Measurements from ENCODE around the gene RALGAPA2.

RALGAPA2 gene

GRCh38 chr20:20497242-20497978 lies 215.0 kb downstream of the RALGAPA2 start:
- Histone ChIP-seq H3K36me3 (ENCODE audit: control insufficient read depth in 1 of 2, insufficient read depth in 2 of 2, low read length in 2 of 2) (peaks cover 15 to 70% of the 10 kb centered on the region in 2 donors), H3K27ac (ENCODE audit: low read depth, low read length) (no peak overlapping the region), H3K9me3 (ENCODE audit: control insufficient read depth in 1 of 2, low read length in 2 of 2) (no peaks in the 10 kb centered on the region), H3K4me1 (ENCODE audit: control insufficient read depth in 1 of 2, insufficient read depth in 2 of 2, low read length in 2 of 2) (peaks cover 0 to 8% of the 10 kb centered on the region in 2 donors), H3K4me3 (ENCODE audit: low read depth in 1 of 2, low read length in 2 of 2) (no peak overlapping the region), H3K27me3 (ENCODE audit: control insufficient read depth in 1 of 2, insufficient read depth in 2 of 2, low read length in 2 of 2) (no peaks in the 10 kb centered on the region), H3K9ac (ENCODE audit: low read depth in 1 of 2, low read length in 2 of 2) (no peak overlapping the region)

DNA sequence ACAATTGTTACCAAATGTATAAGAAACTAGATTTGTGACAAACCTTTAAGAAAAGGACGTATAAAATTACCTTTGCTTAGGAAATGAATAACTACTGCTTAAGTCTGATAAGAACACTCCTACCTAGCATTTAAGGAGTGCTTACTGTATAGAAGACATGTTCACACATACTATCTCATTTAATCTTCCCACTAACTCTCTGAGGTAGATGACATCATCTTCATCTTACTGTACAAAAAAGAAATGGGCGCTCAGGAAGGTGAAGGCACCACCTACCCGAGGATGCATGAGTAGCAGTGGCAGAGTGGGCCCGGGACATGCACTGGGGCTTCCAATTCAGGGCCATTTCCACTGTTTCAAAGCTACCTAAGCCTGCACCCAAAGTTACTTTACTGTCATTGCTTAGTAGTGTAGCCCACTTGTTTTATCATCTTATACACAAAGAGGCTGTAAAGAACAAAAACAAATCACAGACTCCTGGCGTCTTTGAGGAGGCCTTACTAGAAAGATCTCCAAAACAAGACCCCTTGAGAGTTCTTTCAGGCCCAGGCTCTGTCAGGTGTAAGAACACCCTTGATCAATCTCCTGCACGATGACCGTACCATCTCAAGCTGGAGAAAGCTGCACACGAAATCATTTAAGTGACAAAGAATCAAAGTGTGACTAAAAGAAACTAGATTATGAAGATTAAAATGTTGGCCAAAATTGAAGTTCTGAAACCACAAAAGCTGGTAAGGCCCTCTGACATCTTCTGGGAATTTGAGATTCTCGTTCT lies 216.5 kb downstream of the RALGAPA2 start:
- H3K27me3 ChIP-seq (ENCODE audit: control insufficient read depth in 1 of 2, insufficient read depth in 2 of 2, low read length in 2 of 2) = no peaks in the 10 kb centered on the region

GRCh38 chr20:20493701-20494100 lies 218.7 kb downstream of the RALGAPA2 start:
- no peak overlapping the region for H3K27ac ChIP-seq (ENCODE audit: low read depth, low read length)
- peaks cover 9 to 68% of the 10 kb centered on the region in 2 donors for H3K36me3 ChIP-seq (ENCODE audit: control insufficient read depth in 1 of 2, insufficient read depth in 2 of 2, low read length in 2 of 2)
- H3K4me3 ChIP-seq (ENCODE audit: low read depth in 1 of 2, low read length in 2 of 2) = no peak overlapping the region
- no peaks in the 10 kb centered on the region for H3K27me3 ChIP-seq (ENCODE audit: control insufficient read depth in 1 of 2, insufficient read depth in 2 of 2, low read length in 2 of 2)
- H3K9me3 ChIP-seq (ENCODE audit: control insufficient read depth in 1 of 2, low read length in 2 of 2) = no peaks in the 10 kb centered on the region
- H3K4me1 ChIP-seq (ENCODE audit: control insufficient read depth in 1 of 2, insufficient read depth in 2 of 2, low read length in 2 of 2) = peaks cover 0 to 8% of the 10 kb centered on the region in 2 donors
- H3K9ac ChIP-seq (ENCODE audit: low read depth in 1 of 2, low read length in 2 of 2) = no peak overlapping the region

More for the DNA sequence above, 216.5 kb downstream of the RALGAPA2 start:
- Histone ChIP-seq H3K27ac (ENCODE audit: low read depth, low read length) (no peak overlapping the region), H3K4me3 (ENCODE audit: low read depth in 1 of 2, low read length in 2 of 2) (no peak overlapping the region), H3K9ac (ENCODE audit: low read depth in 1 of 2, low read length in 2 of 2) (no peak overlapping the region), H3K4me1 (ENCODE audit: control insufficient read depth in 1 of 2, insufficient read depth in 2 of 2, low read length in 2 of 2) (peaks cover 0 to 8% of the 10 kb centered on the region in 2 donors), H3K36me3 (ENCODE audit: control insufficient read depth in 1 of 2, insufficient read depth in 2 of 2, low read length in 2 of 2) (peaks cover 13 to 69% of the 10 kb centered on the region in 2 donors), H3K9me3 (ENCODE audit: control insufficient read depth in 1 of 2, low read length in 2 of 2) (no peaks in the 10 kb centered on the region)

DNA sequence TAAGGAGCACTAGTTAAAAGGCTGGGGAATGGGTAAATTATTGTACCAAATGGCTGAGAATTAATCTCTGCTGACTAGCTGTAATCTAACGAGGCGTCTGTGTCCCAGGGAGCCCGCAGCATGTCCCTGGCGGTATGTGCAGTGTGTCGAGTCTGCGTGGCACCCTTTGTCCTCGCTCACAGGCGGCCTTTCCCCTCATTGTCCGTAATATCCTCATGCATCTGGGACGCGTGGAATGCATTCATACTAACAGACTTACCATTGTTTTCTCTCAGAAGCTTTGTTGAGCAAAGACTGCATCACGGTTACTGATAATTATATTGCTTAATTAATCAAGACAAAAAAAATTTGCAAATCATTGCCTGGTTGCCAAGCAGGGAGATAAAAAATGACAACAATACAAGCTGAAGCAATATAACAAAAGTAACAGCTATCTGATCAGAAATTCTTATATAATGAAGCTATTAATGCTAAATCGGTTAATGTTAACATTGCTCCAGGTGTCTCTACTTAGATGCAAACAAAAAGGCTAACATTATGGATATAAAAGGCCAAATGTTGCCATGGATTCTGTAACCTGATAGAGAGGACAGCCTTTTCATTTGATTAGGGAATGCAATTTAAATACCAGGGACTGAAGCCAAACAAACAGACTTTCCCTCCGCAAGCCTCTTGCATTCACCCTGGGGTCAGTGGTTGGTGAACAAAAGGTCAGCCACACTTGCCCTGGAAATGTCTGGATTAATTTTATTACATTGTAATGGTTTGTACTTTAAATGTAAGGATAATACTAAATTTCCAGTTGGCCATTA lies 219.7 kb downstream of the RALGAPA2 start:
- Histone ChIP-seq H3K4me1 (ENCODE audit: control insufficient read depth in 1 of 2, insufficient read depth in 2 of 2, low read length in 2 of 2) (no peaks in the 10 kb centered on the region), H3K9me3 (ENCODE audit: control insufficient read depth in 1 of 2, low read length in 2 of 2) (no peaks in the 10 kb centered on the region), H3K4me3 (ENCODE audit: low read depth in 1 of 2, low read length in 2 of 2) (no peak overlapping the region), H3K27me3 (ENCODE audit: control insufficient read depth in 1 of 2, insufficient read depth in 2 of 2, low read length in 2 of 2) (no peaks in the 10 kb centered on the region), H3K36me3 (ENCODE audit: control insufficient read depth in 1 of 2, insufficient read depth in 2 of 2, low read length in 2 of 2) (peaks cover 13 to 65% of the 10 kb centered on the region in 2 donors), H3K9ac (ENCODE audit: low read depth in 1 of 2, low read length in 2 of 2) (no peak overlapping the region), H3K27ac (ENCODE audit: low read depth, low read length) (no peak overlapping the region)

DNA sequence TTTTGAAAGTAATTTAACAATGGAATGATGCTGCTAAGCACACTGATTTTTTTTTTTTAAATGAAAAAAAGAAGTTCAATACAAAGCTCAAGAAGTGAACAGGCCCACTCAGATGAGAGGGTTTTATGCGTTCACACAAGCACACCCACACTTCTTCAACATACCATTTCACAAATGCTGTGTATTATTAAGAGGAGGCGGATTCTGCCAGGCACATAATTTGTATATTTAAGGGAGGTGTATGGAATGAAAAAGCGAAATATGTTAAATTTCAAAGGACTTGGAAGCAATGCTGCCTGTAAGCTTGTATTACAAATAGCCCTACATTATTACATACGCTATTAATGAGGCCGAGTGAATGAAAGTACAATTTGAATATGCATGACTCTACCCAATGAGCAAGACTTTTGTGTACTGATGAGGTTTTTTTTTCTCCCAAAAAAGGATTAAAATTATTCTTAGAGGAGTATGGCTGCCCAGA lies 220.6 kb downstream of the RALGAPA2 start:
- Histone ChIP-seq H3K27ac (ENCODE audit: low read depth, low read length) (no peak overlapping the region), H3K27me3 (ENCODE audit: control insufficient read depth in 1 of 2, insufficient read depth in 2 of 2, low read length in 2 of 2) (no peaks in the 10 kb centered on the region), H3K9ac (ENCODE audit: low read depth in 1 of 2, low read length in 2 of 2) (no peak overlapping the region), H3K36me3 (ENCODE audit: control insufficient read depth in 1 of 2, insufficient read depth in 2 of 2, low read length in 2 of 2) (peaks cover 18 to 65% of the 10 kb centered on the region in 2 donors), H3K9me3 (ENCODE audit: control insufficient read depth in 1 of 2, low read length in 2 of 2) (no peaks in the 10 kb centered on the region), H3K4me3 (ENCODE audit: low read depth in 1 of 2, low read length in 2 of 2) (no peak overlapping the region), H3K4me1 (ENCODE audit: control insufficient read depth in 1 of 2, insufficient read depth in 2 of 2, low read length in 2 of 2) (no peaks in the 10 kb centered on the region)

GRCh38 chr20:20491110-20491783 lies 221.2 kb downstream of the RALGAPA2 start:
- Histone ChIP-seq H3K27ac (ENCODE audit: low read depth, low read length) (no peak overlapping the region), H3K4me1 (ENCODE audit: control insufficient read depth in 1 of 2, insufficient read depth in 2 of 2, low read length in 2 of 2) (no peaks in the 10 kb centered on the region), H3K9ac (ENCODE audit: low read depth in 1 of 2, low read length in 2 of 2) (no peak overlapping the region), H3K4me3 (ENCODE audit: low read depth in 1 of 2, low read length in 2 of 2) (no peak overlapping the region), H3K9me3 (ENCODE audit: control insufficient read depth in 1 of 2, low read length in 2 of 2) (no peaks in the 10 kb centered on the region), H3K36me3 (ENCODE audit: control insufficient read depth in 1 of 2, insufficient read depth in 2 of 2, low read length in 2 of 2) (peaks cover 18 to 65% of the 10 kb centered on the region in 2 donors), H3K27me3 (ENCODE audit: control insufficient read depth in 1 of 2, insufficient read depth in 2 of 2, low read length in 2 of 2) (no peaks in the 10 kb centered on the region)

DNA sequence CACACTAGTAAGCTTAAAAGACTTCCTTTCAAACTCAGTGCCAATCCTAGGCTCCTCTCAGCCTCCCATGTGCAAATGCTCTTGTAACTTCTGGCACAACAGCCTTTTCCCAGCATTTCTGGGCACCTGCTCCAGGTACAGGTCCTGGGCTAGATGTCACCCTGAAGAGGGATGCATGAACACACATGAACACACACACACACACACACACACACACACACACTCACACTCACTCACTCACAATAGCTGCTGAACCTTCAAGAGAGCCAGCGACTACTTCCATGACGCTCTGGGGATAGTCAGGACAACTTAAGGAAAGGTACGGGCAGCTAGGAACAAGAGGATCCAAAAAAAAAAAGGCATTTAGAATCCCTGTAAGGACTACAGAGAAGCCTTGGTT lies 221.8 kb downstream of the RALGAPA2 start:
- no peak overlapping the region for H3K27ac ChIP-seq (ENCODE audit: low read depth, low read length)
- no peak overlapping the region for H3K9ac ChIP-seq (ENCODE audit: low read depth in 1 of 2, low read length in 2 of 2)
- no peaks in the 10 kb centered on the region for H3K4me1 ChIP-seq (ENCODE audit: control insufficient read depth in 1 of 2, insufficient read depth in 2 of 2, low read length in 2 of 2)
- H3K4me3 ChIP-seq (ENCODE audit: low read depth in 1 of 2, low read length in 2 of 2) = no peak overlapping the region
- H3K27me3 ChIP-seq (ENCODE audit: control insufficient read depth in 1 of 2, insufficient read depth in 2 of 2, low read length in 2 of 2) = no peaks in the 10 kb centered on the region
- H3K9me3 ChIP-seq (ENCODE audit: control insufficient read depth in 1 of 2, low read length in 2 of 2) = no peaks in the 10 kb centered on the region
- H3K36me3 ChIP-seq (ENCODE audit: control insufficient read depth in 1 of 2, insufficient read depth in 2 of 2, low read length in 2 of 2) = peaks cover 18 to 63% of the 10 kb centered on the region in 2 donors

- no peaks in the 10 kb centered on the region for H3K4me1 ChIP-seq (ENCODE audit: control insufficient read depth in 1 of 2, insufficient read depth in 2 of 2, low read length in 2 of 2)
- H3K9me3 ChIP-seq (ENCODE audit: control insufficient read depth in 1 of 2, low read length in 2 of 2) = no peaks in the 10 kb centered on the region
- H3K36me3 ChIP-seq (ENCODE audit: control insufficient read depth in 1 of 2, insufficient read depth in 2 of 2, low read length in 2 of 2) = peaks cover 15 to 57% of the 10 kb centered on the region in 2 donors
- H3K27me3 ChIP-seq (ENCODE audit: control insufficient read depth in 1 of 2, insufficient read depth in 2 of 2, low read length in 2 of 2) = no peaks in the 10 kb centered on the region
- no peak overlapping the region for H3K27ac ChIP-seq (ENCODE audit: low read depth, low read length)
- no peak overlapping the region for H3K4me3 ChIP-seq (ENCODE audit: low read depth in 1 of 2, low read length in 2 of 2)
- H3K9ac ChIP-seq (ENCODE audit: low read depth in 1 of 2, low read length in 2 of 2) = no peak overlapping the region
Measured at GRCh38 chr20:20489648-20490341, 222.6 kb downstream of the RALGAPA2 start.

DNA sequence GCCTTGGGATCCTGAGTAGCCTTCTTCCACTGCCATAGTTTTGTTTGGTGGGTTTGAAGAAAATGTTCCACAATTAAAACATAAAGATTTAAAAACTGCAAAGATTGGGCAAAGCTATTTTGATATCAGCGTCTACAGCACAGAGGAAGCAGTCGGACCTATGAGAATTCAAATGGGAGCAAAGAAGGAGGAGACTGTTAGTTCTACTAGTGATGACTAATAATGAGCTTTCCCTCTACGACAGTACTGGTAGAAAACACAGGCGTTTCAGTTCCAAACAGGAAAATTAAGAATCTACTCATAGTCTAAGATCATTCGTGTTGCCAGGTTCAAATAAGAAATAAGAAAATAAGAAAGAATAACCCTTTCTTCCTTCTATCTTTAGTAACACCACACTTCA lies 223.4 kb downstream of the RALGAPA2 start:
- H3K4me3 ChIP-seq (ENCODE audit: low read depth in 1 of 2, low read length in 2 of 2) = no peak overlapping the region
- H3K27ac ChIP-seq (ENCODE audit: low read depth, low read length) = no peak overlapping the region
- no peaks in the 10 kb centered on the region for H3K27me3 ChIP-seq (ENCODE audit: control insufficient read depth in 1 of 2, insufficient read depth in 2 of 2, low read length in 2 of 2)
- H3K9ac ChIP-seq (ENCODE audit: low read depth in 1 of 2, low read length in 2 of 2) = no peak overlapping the region
- no peaks in the 10 kb centered on the region for H3K9me3 ChIP-seq (ENCODE audit: control insufficient read depth in 1 of 2, low read length in 2 of 2)
- no peaks in the 10 kb centered on the region for H3K4me1 ChIP-seq (ENCODE audit: control insufficient read depth in 1 of 2, insufficient read depth in 2 of 2, low read length in 2 of 2)
- peaks cover 9 to 53% of the 10 kb centered on the region in 2 donors for H3K36me3 ChIP-seq (ENCODE audit: control insufficient read depth in 1 of 2, insufficient read depth in 2 of 2, low read length in 2 of 2)

All from duodenal mucosa (tissue), 2 donors.